VCaP (cell line): Measurements from ENCODE around the gene GPR162.

Source experiments
- H3K27ac ChIP-seq: fragments of 450-650 bp; 2 replicates; pipeline ENCODE4 v1.5.1; 2017
- CTCF ChIP-seq: fragments of 450-650 bp; conservative IDR thresholded peaks from 2 replicates; pipeline ENCODE4 v1.5.1; 2017; ENCODE audit warnings: mild to moderate bottlenecking, moderate library complexity

Gene GPR162

GRCh38 chr12:6827437-6827911, 5.9 kb downstream of the GPR162 start:
- TF ChIP-seq CTCF = no peak
- H3K27ac ChIP-seq = peak overlapping the region; percentile 70

GRCh38 chr12:6827982-6828780, 6.6 kb downstream of the GPR162 start, which contains the start of gene P3H3:
TSS of gene P3H3 (plus strand) at chr12:6828407. CDS start at chr12:6828441, 34 bp downstream.
- peak; percentile 61 for TF ChIP-seq CTCF
- H3K27ac ChIP-seq = peak within 1 kb of the TSS; percentile 74

- peak overlapping the region; percentile 74; the same call in 1 of the 2 replicates for H3K27ac ChIP-seq
Observed at GRCh38 chr12:6828781-6829535, 7.3 kb downstream of the GPR162 start.

GRCh38 chr12:6829536-6830220, 8.1 kb downstream of the GPR162 start:
- TF ChIP-seq CTCF = no peak
- no peak overlapping the region for H3K27ac ChIP-seq

More at GRCh38 chr12:6828781-6829535, 7.3 kb downstream of the GPR162 start:
- TF ChIP-seq CTCF = peak; percentile 22

- no peak for TF ChIP-seq CTCF
- no peak overlapping the region for H3K27ac ChIP-seq
Observed at GRCh38 chr12:6830286-6830890, 8.8 kb downstream of the GPR162 start.

GRCh38 chr12:6830999-6831398, 9.4 kb downstream of the GPR162 start:
- no peak for TF ChIP-seq CTCF
- H3K27ac ChIP-seq = no peak overlapping the region
